HTR-8/SVneo (cell line): Measurements from ENCODE around the gene AGO3.

Source experiments
- DNase-seq: peaks from one replicate; pipeline ENCODE4 v3.0.0; 2011; ENCODE audit warnings: low spot score, mixed read lengths; ENCODE audit not compliant: insufficient read length
- FAIRE-seq: peaks from 2 replicates; lab custom pipeline; 2011; peaks lifted over from hg19 to GRCh38; lab: Jason Lieb, UNC

The AGO3 gene

DNA sequence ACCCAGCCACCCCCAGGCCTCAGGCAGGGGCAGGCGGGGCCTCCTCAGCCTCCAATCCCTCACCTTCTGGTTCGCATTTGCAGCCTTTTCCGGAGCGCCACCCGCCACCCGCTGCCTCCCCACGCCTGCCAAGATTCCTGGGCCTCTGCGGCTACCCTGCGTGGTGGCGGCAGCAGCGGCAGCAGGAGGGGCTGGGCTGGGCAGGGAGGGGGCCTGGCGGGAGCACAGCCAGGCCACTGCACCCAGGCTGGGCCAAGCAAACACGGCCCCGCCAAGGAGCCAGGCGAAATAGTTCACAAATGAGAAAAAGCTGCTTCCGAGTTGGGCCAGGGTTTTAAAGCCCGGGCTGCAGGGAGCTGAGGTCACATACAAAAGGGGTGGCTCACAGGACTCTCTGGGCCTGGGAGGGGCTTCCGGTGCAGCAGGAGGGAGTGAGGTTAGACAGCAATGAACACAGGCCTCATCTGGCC is 184.3 kb downstream of the AGO3 start:
- no peak for FAIRE-seq

DNA sequence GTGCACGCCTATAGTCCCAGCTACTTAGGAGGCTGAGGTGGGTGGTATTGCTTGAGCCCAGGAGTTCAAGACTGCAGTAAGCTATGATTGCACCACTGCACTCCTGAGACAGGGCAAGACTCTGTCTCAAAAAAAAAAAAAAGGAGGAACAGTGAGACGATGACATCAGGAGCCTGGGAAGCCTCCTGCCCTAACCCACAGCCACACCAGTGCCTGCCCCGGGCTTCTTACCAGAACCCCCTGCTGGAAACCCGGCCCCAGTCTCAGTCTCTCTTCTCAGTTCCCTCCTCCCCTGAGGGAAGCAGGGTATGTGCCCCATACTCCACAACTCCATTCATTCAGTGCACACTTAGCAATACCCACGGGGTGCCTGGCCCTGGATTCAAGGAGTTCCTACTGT is 185.0 kb downstream of the AGO3 start:
- DNase-seq (no peak), FAIRE-seq (no peak)

More for the DNA sequence above, 184.3 kb downstream of the AGO3 start:
- DNase-seq = no peak

DNA sequence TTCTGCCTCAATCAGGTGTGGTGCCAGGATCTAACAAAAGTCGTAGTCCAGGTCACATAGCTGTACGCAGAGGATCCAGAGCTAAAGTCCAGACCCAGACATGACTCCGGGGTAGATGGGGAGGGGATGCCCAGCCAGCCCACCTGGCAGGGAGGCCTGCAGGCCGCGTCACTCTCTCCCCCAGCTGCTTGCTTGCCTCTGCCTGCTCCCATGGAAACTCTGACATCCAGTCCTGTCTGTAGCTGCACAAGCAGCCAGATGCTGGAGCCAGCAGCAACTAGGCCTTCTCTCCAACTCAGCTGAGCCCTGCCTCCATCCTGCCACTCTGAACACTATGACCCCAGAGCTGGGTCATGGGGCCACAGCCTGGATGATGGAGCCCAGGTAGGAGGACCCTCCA is 186.0 kb downstream of the AGO3 start:
- FAIRE-seq = no peak
- no peak for DNase-seq

GRCh38 chr1:36118447-36119204 is 187.7 kb downstream of the AGO3 start:
- FAIRE-seq (no peak), DNase-seq (no peak)

DNA sequence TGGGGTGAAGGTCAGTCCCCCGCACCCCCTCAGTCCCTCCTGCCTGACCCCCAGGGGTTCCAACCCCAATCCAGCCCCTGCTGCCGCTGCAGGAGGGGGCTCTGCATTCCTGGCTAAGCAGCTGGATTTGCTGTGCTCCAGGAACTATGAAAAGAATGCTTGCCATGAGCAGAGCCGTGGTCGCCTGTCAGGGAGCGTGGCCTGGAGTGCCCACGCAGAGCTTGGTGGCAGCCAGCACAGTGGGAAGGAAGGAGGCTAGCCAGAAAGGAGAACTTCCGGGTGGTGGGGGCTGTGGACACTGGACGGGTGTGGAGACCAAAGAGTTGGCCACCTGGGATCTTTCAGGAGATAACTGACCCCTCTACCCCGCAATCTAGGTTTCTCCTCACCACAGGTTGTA is 188.6 kb downstream of the AGO3 start:
- DNase-seq (no peak), FAIRE-seq (no peak)
